Mucosa of gallbladder (tissue), 1 donor: Measurements from ENCODE around the gene GPN1. TPM values are rescaled to one million over a fixed set of nuclear protein-coding genes. Genes with fewer than 3 reads are reported as not detected.
"Not testable (repeated sequence)": the region's sequence is repeated elsewhere in the genome, so short reads cannot be mapped to it uniquely, and the experiment has no call there.

Experiments
- DNase-seq: peaks from one replicate; pipeline ENCODE4 v3.0.0-alpha.2; 2020; ENCODE audit warnings: low spot score
- total RNA-seq: library from RNA; stranded (reverse); gene quantifications from one replicate; pipeline ENCODE4 v1.2.1, GENCODE V29; 2021
- donor health status: DM: no; HTN: no; CAD: no.

GPN1 gene
- total RNA-seq = 24.2 TPM

- DNase-seq = peak; percentile 90
Observed at GRCh38 chr2:27628767-27629709, at the start of gene GPN1, which contains the start of gene CCDC121. Gene GPN1 (plus strand): TSS chr2:27629050. CDS start chr2:27629059, 9 bp downstream. Gene CCDC121 (minus strand): TSS chr2:27629012. CDS start chr2:27627799, 1,213 bp downstream.

DNA sequence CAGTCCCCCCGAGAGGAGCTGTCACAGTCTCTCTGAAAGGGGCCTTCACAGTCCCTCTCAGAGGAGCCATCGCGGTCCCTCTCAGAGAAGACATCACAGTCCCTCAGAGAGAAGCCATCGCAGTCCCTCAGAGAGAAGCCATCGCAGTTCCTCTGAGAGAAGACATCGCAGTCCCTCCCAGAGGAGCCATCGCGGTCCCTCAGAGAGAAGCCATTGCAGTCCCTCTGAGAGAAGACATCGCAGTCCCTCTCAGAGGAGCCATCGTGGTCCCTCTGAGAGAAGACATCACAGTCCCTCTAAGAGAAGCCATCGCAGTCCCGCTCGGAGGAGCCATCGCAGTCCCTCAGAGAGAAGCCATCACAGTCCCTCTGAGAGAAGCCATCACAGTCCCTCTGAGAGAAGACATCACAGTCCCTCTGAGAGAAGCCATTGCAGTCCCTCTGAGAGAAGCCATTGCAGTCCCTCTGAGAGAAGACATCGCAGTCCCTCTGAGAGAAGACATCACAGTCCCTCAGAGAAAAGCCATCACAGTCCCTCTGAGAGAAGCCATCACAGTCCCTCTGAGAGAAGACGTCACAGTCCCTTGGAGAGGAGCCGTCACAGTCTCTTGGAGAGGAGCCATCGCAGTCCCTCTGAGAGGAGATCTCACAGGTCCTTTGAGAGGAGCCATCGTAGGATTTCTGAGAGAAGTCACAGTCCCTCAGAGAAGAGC is 47.3 kb upstream of the GPN1 start:
- DNase-seq = no peak

GRCh38 chr2:27582129-27582694 is 46.6 kb upstream of the GPN1 start:
- DNase-seq = no peak

DNA sequence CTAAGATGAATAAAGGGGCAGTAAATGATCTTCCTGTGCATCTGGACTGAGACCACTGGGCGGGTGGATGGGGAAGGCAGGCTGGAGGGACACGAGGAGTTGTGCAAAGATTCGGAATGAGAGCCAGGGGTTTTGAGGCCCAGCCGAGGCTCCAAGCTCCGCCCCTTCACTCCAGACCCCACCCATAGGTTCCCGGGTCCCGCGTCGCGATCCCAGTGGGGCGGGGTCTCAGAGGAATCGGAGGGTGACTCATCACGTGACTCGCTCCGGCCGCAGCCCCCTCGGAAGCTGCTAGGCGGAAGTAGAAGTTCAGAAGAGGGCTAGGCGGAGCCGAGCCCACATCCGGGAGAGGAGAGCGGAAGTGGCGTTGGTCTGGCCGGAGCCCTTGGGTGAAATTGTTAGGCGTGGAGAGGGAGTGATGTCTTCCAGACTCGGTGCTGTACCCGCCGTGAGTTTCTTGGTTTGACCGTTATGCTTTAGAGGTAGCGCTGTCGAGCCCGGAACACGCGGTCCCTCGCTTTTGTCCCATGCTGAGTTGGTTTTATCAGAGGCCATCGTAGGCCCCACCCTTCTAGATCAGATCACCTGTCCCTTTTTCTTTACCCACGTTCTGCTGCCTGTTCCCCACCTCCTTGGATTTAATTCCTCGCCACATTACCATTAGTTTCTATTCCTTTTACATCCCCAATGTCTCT is 46.0 kb upstream of the GPN1 start, which contains the start of gene ZNF512:
Gene ZNF512, plus strand, starts transcription at position 348 of the 695 bp plus-strand sequence. Its CDS starts 71 bp downstream, at position 419.
- peak; percentile 90 for DNase-seq

DNA sequence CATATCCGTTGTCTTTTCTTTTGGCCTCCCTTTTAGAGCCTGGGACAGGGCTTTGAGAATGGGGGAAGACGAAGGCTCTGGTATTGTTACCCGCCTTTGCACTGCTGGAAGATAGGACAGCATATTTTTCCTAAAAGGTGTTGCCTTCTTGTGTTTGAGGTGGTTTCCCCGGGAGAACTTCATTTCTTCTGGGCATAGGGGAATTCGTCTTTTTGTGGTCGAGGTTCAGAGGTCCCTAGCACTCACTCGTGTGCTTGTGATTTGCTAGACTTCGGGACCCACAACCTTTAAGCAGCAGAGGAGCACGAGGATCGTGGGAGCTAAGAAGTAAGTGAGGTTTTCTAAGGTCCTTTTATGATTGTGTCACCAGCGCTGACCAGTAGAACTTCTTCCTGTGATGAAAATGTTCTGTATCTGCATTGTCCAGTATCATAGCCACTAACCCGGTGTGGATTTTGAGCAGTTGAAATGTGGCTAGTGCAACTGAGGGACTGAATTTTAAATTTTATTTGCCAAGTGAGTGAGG is 45.4 kb upstream of the GPN1 start:
- DNase-seq = no peak

GRCh38 chr2:27584597-27584996 is 44.3 kb upstream of the GPN1 start:
- no peak for DNase-seq

DNA sequence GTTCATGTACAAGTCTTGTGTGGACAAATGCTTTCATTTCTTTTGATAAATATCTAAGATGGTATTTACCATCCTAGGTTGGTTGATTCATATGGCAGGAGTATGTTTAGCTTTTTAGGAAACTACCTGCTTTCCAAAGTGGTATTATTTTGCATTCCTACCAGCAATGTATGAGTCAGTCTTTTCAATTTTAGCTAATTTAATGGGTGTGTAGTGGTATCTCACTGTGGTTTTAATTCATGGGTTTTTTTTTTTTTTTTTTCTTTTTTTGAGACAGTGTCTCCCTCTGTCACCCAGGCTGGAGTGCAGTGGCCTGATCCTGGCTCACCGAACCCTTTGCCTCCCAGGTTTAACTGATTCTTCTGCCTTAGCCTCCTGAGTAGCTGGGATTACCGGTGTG is 41.8 kb upstream of the GPN1 start:
- no peak for DNase-seq

DNA sequence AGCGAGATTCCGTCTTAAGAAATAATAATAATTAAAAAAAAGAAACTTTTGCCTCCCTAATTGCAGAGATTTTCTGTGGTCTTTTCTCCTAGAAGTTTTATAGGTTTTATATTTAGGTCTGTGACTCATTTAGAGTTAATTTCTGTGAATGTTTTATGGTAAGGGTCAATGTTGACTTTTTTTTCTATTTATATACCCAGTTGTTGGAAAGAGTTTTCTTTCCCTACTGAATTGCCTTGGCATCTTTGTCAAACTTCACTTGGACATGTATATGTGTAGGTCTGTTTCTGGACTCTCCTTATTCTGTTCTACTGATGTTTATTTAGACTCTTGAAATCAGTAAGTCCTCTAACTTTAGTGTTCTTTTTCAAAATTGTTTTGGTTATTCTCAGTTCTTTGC is 40.5 kb upstream of the GPN1 start:
- no peak for DNase-seq

GRCh38 chr2:27591745-27592144 is 37.1 kb upstream of the GPN1 start:
- DNase-seq = no peak

- no peak for DNase-seq
Observed at GRCh38 chr2:27593240-27593639, 35.6 kb upstream of the GPN1 start.

GRCh38 chr2:27594020-27594703 is 34.7 kb upstream of the GPN1 start:
- not testable (repeated sequence) for DNase-seq

- DNase-seq = not testable (repeated sequence)
Observed at GRCh38 chr2:27595412-27595811, 33.4 kb upstream of the GPN1 start.

DNA sequence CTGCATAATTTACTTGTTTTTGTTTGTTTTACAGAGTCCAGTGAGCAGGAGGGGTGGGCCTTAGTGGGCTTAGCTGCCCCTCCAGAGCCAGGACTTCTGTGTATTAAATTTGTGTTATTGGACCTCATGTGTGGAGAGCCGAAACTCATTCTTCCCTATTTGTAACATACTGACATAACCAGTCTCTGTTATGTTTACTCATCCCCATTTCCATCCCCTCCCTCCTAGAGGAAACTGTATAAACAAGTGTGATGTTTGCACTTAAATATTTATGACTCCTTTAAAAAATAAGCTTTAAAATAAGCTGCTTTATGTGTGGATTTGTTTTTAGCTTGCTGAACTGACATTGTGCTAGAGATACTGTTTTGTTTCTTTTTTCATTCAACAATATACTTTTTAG is 32.2 kb upstream of the GPN1 start:
- DNase-seq = no peak

DNA sequence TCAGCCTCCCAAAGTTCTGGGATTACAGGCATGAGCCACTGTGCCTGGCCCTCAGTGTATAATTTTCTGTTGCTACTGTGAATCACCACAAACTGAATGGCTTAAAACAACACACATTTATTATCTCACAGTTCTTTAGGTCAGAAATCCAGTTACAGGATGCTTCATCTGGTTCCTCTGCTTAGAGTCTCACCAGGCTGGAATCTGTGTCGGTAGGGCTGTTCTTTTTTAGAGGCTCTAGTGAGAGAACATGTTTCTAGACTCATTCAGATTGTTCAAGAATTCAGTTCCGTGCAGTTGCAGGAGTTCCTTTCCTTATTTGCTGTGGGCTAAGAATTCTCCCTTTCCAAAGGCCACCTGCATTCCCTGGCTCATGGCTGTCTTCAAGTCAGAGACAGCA is 22.2 kb upstream of the GPN1 start:
- no peak for DNase-seq

GRCh38 chr2:27613985-27614384 is 14.9 kb upstream of the GPN1 start:
- no peak for DNase-seq

DNA sequence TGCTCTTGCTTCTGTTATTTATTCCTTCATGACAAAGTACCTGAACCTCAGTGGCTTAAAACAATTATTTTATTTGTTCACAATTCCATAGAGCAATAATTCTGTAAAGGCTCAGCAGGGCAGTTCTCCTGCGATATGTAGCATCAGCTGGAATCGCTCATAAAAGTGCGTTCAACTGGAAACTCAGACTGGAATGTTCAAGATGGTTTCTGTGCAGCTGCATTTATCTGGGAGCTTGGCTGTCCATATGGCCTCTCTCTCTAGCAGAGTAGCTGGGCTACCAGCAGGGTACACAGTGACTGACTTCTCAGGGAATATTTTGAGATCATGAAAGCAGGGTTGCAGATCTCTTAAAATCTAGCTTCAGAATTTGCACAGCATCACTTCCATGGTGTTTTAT is 13.5 kb upstream of the GPN1 start:
- no peak for DNase-seq

- no peak for DNase-seq
Observed at GRCh38 chr2:27621524-27621923, 7.3 kb upstream of the GPN1 start.

GRCh38 chr2:27622921-27623384 is 5.9 kb upstream of the GPN1 start:
- DNase-seq = no peak

DNA sequence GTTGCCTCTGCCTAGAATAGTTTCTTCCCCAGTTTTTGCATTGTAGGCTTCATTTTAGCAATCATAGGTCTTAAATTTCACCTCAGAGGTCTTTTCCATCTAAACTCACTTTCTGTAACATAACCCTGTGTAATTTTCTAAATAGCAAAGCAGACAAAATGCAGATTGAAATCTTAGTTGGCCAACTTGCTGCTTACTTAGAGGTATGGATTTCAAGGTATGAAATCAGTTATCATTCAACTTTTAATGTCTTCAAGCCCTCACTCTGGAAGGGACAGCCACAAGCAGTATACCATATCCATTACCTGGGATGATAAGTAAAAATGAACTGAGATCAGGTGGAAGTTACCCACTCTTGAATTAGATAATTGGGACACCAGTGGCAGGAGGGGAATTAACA is 3.9 kb upstream of the GPN1 start:
- no peak for DNase-seq

DNA sequence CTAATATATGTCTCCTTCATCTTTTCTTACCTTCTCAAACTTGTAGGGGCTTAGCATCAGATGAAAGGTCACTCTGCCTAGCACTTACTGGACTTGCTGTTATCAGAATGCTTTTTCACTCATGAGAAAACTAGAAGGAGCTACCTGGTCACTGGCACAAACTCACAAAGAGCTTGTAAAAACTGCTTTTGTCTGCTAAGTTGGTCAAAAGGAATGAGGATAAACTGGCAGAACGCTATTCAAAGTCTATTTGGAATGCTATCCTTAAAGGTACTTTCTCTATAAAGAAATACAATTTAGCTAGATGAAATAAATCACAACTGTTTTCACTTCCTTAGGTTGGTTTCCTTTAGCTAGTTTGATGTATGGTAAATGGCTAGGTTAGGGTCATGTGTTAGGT is 2.5 kb upstream of the GPN1 start:
- DNase-seq = not testable (repeated sequence)

DNA sequence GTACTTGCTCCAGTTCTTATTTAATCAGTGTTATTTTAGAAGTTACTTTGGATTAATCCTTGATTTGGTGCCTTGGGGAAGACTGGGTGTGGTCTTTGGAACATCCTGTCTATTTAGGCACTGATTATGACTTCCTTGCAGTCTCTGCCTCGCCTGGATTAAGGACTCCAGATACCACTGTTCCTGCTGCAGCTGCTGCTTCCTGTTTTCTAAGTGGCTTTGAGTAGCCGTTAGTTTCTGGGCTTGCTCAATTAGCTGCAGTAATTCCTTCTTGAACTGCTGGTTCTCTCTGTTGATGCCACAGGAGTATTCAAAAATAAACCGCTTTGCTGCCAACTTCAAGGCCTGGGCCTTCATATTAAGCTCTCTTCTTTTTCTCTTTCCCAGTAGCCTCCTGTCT is 1.9 kb upstream of the GPN1 start:
- not testable (repeated sequence) for DNase-seq
